Fibroblast of the aortic adventitia (primary cell): ENCODE results near the gene LRRC4. TPM values are rescaled to one million over a fixed set of nuclear protein-coding genes. Genes with fewer than 3 reads are reported as not detected.

Source experiments
- DNase-seq: peaks from one replicate; pipeline ENCODE4 v3.0.0-alpha.2; 2010; ENCODE audit warnings: low read depth
- H3K4me3 ChIP-seq: 2 replicates; pipeline ENCODE4 v1.5.1; 2011; ENCODE audit warnings: low read depth, mild to moderate bottlenecking, control low read depth, low read length, moderate library complexity
- CTCF ChIP-seq: IDR thresholded peaks from 2 replicates; pipeline ENCODE4 v1.5.1; 2011; ENCODE audit warnings: mild to moderate bottlenecking, low read length, control low read depth, inconsistent platforms; ENCODE audit not compliant: insufficient read depth
- total RNA-seq: library from RNA; depleted of rRNA; stranded (reverse); fragments of >200 nt; gene quantifications from 2 replicates; pipeline ENCODE4 v1.2.3, GENCODE V29; 2012; ENCODE audit warnings: low replicate concordance

LRRC4 gene
- total RNA-seq, 1 donor = 0.27 TPM

GRCh38 chr7:128005117-128005516 is 26.1 kb downstream of the LRRC4 start:
- TF ChIP-seq CTCF = no peak
- DNase-seq = no peak
- no peak overlapping the region for H3K4me3 ChIP-seq

- no peak for TF ChIP-seq CTCF
- DNase-seq = no peak
- H3K4me3 ChIP-seq = no peak overlapping the region
These were observed 26.6 kb downstream of the LRRC4 start for GRCh38 chr7:128004623-128005022.

- no peak for DNase-seq
- TF ChIP-seq CTCF = no peak
- no peak overlapping the region for H3K4me3 ChIP-seq
These were observed 27.4 kb downstream of the LRRC4 start for GRCh38 chr7:128003787-128004186.

GRCh38 chr7:128003167-128003566 is 28.1 kb downstream of the LRRC4 start:
- no peak for TF ChIP-seq CTCF
- no peak for DNase-seq
- no peak overlapping the region for H3K4me3 ChIP-seq

- no peak for TF ChIP-seq CTCF
- H3K4me3 ChIP-seq = no peak overlapping the region
- DNase-seq = peak; percentile 24
These were observed 30.4 kb downstream of the LRRC4 start for GRCh38 chr7:128000854-128001265.

- TF ChIP-seq CTCF = no peak
- no peak for DNase-seq
These were observed 31.2 kb downstream of the LRRC4 start for GRCh38 chr7:128000048-128000447.

GRCh38 chr7:127998671-127999070 is 32.6 kb downstream of the LRRC4 start:
- H3K4me3 ChIP-seq = no peak overlapping the region
- TF ChIP-seq CTCF = no peak
- no peak for DNase-seq

More at GRCh38 chr7:128000048-128000447, 31.2 kb downstream of the LRRC4 start:
- H3K4me3 ChIP-seq = no peak overlapping the region
